H1 (cell line): ENCODE data around the gene SCAMP5. TPM values are rescaled to one million over a fixed set of nuclear protein-coding genes. Genes with fewer than 3 reads are reported as not detected.

Source experiments
- CTCF ChIA-PET: fragments of 300-600 bp; sonication (Branson Sonifier 250); formaldehyde crosslinking; loops from one replicate; lab custom pipeline; 2021; ENCODE audit not compliant: partially characterized antibody; lab: Charles Lee
- POLR2A ChIA-PET: fragments of 300-600 bp; sonication (Branson Sonifier 250); formaldehyde crosslinking; loops from one replicate; lab custom pipeline; 2021; ENCODE audit warnings: inconsistent platforms; ENCODE audit not compliant: partially characterized antibody; lab: Charles Lee
- DNase-seq, 2 experiments: peaks; one replicate each; pipeline versions ENCODE4 v3.0.0 to v3.0.0-alpha.2; 2010 to 2022; ENCODE audit warnings: low spot score in 2 of 2, low read depth in 1 of 2, mixed read lengths in 1 of 2
- FAIRE-seq: peaks from 2 replicates; lab custom pipeline; 2011; peaks lifted over from hg19 to GRCh38; lab: Jason Lieb, UNC
- H2AFZ ChIP-seq: 2 replicates; pipeline ENCODE4 v1.8.1; 2012; ENCODE audit warnings: low read length, inconsistent platforms
- H2AK5ac ChIP-seq: 2 replicates; pipeline ENCODE4 v1.6.1; 2013; ENCODE audit warnings: low read depth, low read length
- H2BK120ac ChIP-seq: replicated peaks from 2 replicates; pipeline ENCODE3; 2013; ENCODE audit warnings: low read depth, low read length, inconsistent platforms
- H2BK12ac ChIP-seq: 2 replicates; pipeline ENCODE4 v1.6.1; 2013; ENCODE audit warnings: low read depth, low read length
- H2BK15ac ChIP-seq: 2 replicates; pipeline ENCODE4 v1.6.1; 2013; ENCODE audit warnings: low read length
- H2BK20ac ChIP-seq: 2 replicates; pipeline ENCODE4 v1.6.1; 2013; ENCODE audit warnings: low read length
- H2BK5ac ChIP-seq: 2 replicates; pipeline ENCODE4 v1.6.1; 2013; ENCODE audit warnings: low read depth, low read length
- H3K14ac ChIP-seq: 2 replicates; pipeline ENCODE4 v1.6.1; 2013; ENCODE audit warnings: inconsistent platforms; ENCODE audit not compliant: insufficient read length
- H3K18ac ChIP-seq: 2 replicates; pipeline ENCODE4 v1.6.1; 2013; ENCODE audit warnings: low read length; ENCODE audit errors: extremely low read depth
- H3K23ac ChIP-seq: 2 replicates; pipeline ENCODE4 v1.6.1; 2013; ENCODE audit warnings: inconsistent platforms; ENCODE audit not compliant: insufficient read length
- H3K23me2 ChIP-seq: 2 replicates; pipeline ENCODE4 v1.6.1; 2013; ENCODE audit warnings: low read depth, low read length
- H3K27ac ChIP-seq: 2 replicates; pipeline ENCODE4 v1.6.1; 2011; ENCODE audit warnings: low read depth, low read length, inconsistent platforms
- H3K27me3 ChIP-seq, 4 experiments: replicated peaks in 1 of 4; 1 replicate in 1 of 4; 2 replicates in 3 of 4; pipeline versions ENCODE4 v1.6.1 to v1.8.1; 2011 to 2013; ENCODE audit warnings: low read length in 3 of 4, mild to moderate bottlenecking in 3 of 4, inconsistent platforms in 2 of 4, mixed read lengths in 2 of 4, moderate library complexity in 1 of 4; ENCODE audit not compliant: control insufficient read depth in 3 of 4, insufficient read depth in 3 of 4; ENCODE audit errors: extremely low read depth in 1 of 4
- H3K36me3 ChIP-seq, 4 experiments: 2 replicates each; pipeline versions ENCODE4 v1.6.1 to v1.8.1; 2011 to 2013; ENCODE audit warnings: mild to moderate bottlenecking in 4 of 4, low read length in 3 of 4, moderate library complexity in 2 of 4, control low read depth in 1 of 4, inconsistent platforms in 1 of 4; ENCODE audit not compliant: insufficient read depth in 4 of 4, control insufficient read depth in 2 of 4
- H3K4ac ChIP-seq: replicated peaks from 2 replicates; pipeline ENCODE3; 2013; ENCODE audit warnings: low read length, low read depth, mixed read lengths, inconsistent platforms; ENCODE audit not compliant: insufficient read length
- H3K4me1 ChIP-seq, 4 experiments: replicated peaks in 1 of 4; 1 replicate in 1 of 4; 2 replicates in 3 of 4; pipeline versions ENCODE4 v1.6.1 to v1.8.1; 2011 to 2013; ENCODE audit warnings: low read length in 3 of 4, inconsistent platforms in 2 of 4, mixed read lengths in 1 of 4; ENCODE audit not compliant: insufficient read depth in 4 of 4, control insufficient read depth in 3 of 4
- H3K4me2 ChIP-seq, 2 experiments: 2 replicates each; pipeline versions ENCODE4 v1.6.1 to v1.8.1; 2011 to 2013; ENCODE audit warnings: low read depth in 2 of 2, low read length in 2 of 2, control low read depth in 1 of 2, inconsistent platforms in 1 of 2, mild to moderate bottlenecking in 1 of 2; ENCODE audit not compliant: insufficient read depth in 1 of 2
- H3K4me3 ChIP-seq, 4 experiments: fragments of 200-600, 300-600 bp in 1 of 4; sonication (generic), shearing (Covaris generic), sonication (Bioruptor Twin) in 1 of 4; 2 replicates each; pipeline versions ENCODE4 v1.5.1 to v1.8.1; 2011 to 2016; ENCODE audit warnings: low read length in 4 of 4, low read depth in 3 of 4, control low read depth in 2 of 4, inconsistent platforms in 2 of 4, mild to moderate bottlenecking in 2 of 4, mixed read lengths in 1 of 4, moderate library complexity in 1 of 4; ENCODE audit not compliant: insufficient read depth in 2 of 4; ENCODE audit errors: extremely low read depth in 1 of 4
- H3K56ac ChIP-seq: replicated peaks from 2 replicates; pipeline ENCODE3; 2013; ENCODE audit warnings: low read depth, mild to moderate bottlenecking, mixed read lengths, low read length, inconsistent platforms; ENCODE audit not compliant: insufficient read length
- H3K79me1 ChIP-seq: 2 replicates; pipeline ENCODE4 v1.6.1; 2013; ENCODE audit warnings: low read depth, low read length, control low read depth
- H3K79me2 ChIP-seq, 2 experiments: 2 replicates each; pipeline versions ENCODE4 v1.6.1 to v1.8.1; 2012 to 2013; ENCODE audit warnings: low read length in 2 of 2, mild to moderate bottlenecking in 2 of 2, inconsistent platforms in 1 of 2; ENCODE audit not compliant: insufficient read depth in 2 of 2, control insufficient read depth in 1 of 2
- H3K9ac ChIP-seq, 4 experiments: replicated peaks in 1 of 4; 1 replicate in 1 of 4; 2 replicates in 3 of 4; pipeline versions ENCODE4 v1.6.1 to v1.8.1; 2011 to 2013; ENCODE audit warnings: low read depth in 3 of 4, low read length in 3 of 4, control low read depth in 2 of 4, mild to moderate bottlenecking in 2 of 4, moderate library complexity in 2 of 4, inconsistent platforms in 1 of 4; ENCODE audit errors: extremely low read depth in 1 of 4
- H3K9me3 ChIP-seq, 2 experiments: 2 replicates each; pipeline versions ENCODE4 v1.6.1 to v1.8.1; 2012 to 2013; ENCODE audit warnings: mild to moderate bottlenecking in 2 of 2, moderate library complexity in 2 of 2, control low read depth in 1 of 2, inconsistent platforms in 1 of 2, low read depth in 1 of 2, low read length in 1 of 2, mixed read lengths in 1 of 2; ENCODE audit not compliant: insufficient read depth in 2 of 2
- H4K20me1 ChIP-seq, 2 experiments: replicated peaks in 1 of 2; 2 replicates each; pipeline versions ENCODE3 to v1.8.1; 2011 to 2013; ENCODE audit warnings: inconsistent platforms in 2 of 2, low read length in 2 of 2, mild to moderate bottlenecking in 1 of 2; ENCODE audit not compliant: insufficient read depth in 2 of 2, control insufficient read depth in 1 of 2
- H4K5ac ChIP-seq: 2 replicates; pipeline ENCODE4 v1.6.1; 2013; ENCODE audit warnings: low read length, low read depth, mixed read lengths, inconsistent platforms; ENCODE audit not compliant: insufficient read length
- H4K8ac ChIP-seq: 2 replicates; pipeline ENCODE4 v1.8.0; 2013; ENCODE audit warnings: mild to moderate bottlenecking, moderate library complexity, low read length, inconsistent platforms; ENCODE audit not compliant: insufficient read depth; ENCODE audit errors: extremely low read depth
- H4K91ac ChIP-seq: replicated peaks from 2 replicates; pipeline ENCODE3; 2013; ENCODE audit warnings: low read length, mixed read lengths, inconsistent platforms; ENCODE audit not compliant: insufficient read length
- BRCA1 ChIP-seq: IDR thresholded peaks from 2 replicates; pipeline ENCODE4 v1.6.1; 2012; ENCODE audit warnings: low read depth, low read length, improper control_type of control experiment
- CBX8 ChIP-seq: fragments of 300-800, 300-1000 bp; sonication (generic); IDR thresholded peaks from 2 replicates; pipeline ENCODE4 v1.7.1; 2016; ENCODE audit warnings: low read depth, low read length, borderline replicate concordance
- CREB1 ChIP-seq: IDR thresholded peaks from 2 replicates; pipeline ENCODE4 v1.6.1; 2012; ENCODE audit warnings: inconsistent platforms
- EP300 ChIP-seq, 2 experiments: IDR thresholded peaks; 1 replicate in 1 of 2; 2 replicates in 1 of 2; pipeline ENCODE4 v1.6.1; 2011 to 2012; ENCODE audit warnings: low read depth in 2 of 2, low read length in 2 of 2, mild to moderate bottlenecking in 2 of 2, borderline replicate concordance in 1 of 2, inconsistent platforms in 1 of 2, moderate library complexity in 1 of 2
- NANOG ChIP-seq: IDR thresholded peaks from 2 replicates; pipeline ENCODE4 v1.6.1; 2011; ENCODE audit warnings: low read length, low read depth, mild to moderate bottlenecking, inconsistent platforms; ENCODE audit not compliant: insufficient read depth, poor library complexity, severe bottlenecking
- PHF8 ChIP-seq: fragments of 200-600 bp; sonication (generic); conservative IDR thresholded peaks from 2 replicates; pipeline ENCODE4 v1.7.1; 2012; ENCODE audit warnings: low read depth, mild to moderate bottlenecking, inconsistent platforms, low read length, moderate library complexity
- RNF2 ChIP-seq: fragments of 200-900, 300-1000 bp; sonication (generic); IDR thresholded peaks from 2 replicates; pipeline ENCODE4 v1.7.1; 2016; ENCODE audit warnings: borderline replicate concordance, low read depth, mild to moderate bottlenecking, antibody characterized with exemption, low read length; ENCODE audit not compliant: poor library complexity, severe bottlenecking; ENCODE audit errors: missing control alignments
- SAP30 ChIP-seq: fragments of 300-600 bp; sonication (generic); IDR thresholded peaks from 2 replicates; pipeline ENCODE4 v1.7.1; 2012; ENCODE audit warnings: low read length, moderate library complexity, mild to moderate bottlenecking, inconsistent platforms; ENCODE audit not compliant: insufficient read depth, insufficient replicate concordance
- TAF7 ChIP-seq: optimal IDR thresholded peaks from 2 replicates; pipeline ENCODE3; 2011; ENCODE audit warnings: low read depth, mild to moderate bottlenecking, inconsistent platforms, low read length, moderate library complexity, borderline replicate concordance
- YY1 ChIP-seq: IDR thresholded peaks from 2 replicates; pipeline ENCODE4 v1.6.1; 2011; ENCODE audit warnings: low read depth, mild to moderate bottlenecking, low read length
- ZNF274 ChIP-seq: IDR thresholded peaks from 2 replicates; pipeline ENCODE4 v1.7.0; 2012; ENCODE audit warnings: low read length, borderline replicate concordance; ENCODE audit errors: extremely low read depth
- WGBS, 2 experiments: shearing (Covaris generic) in 1 of 2; methylation state at CpG; one replicate each; pipeline versions ENCODE4 v1.1.6 to v1.1.7; 2013 to 2015; ENCODE audit warnings: low lambda C conversion rate in 2 of 2, mixed read lengths in 2 of 2, inconsistent platforms in 1 of 2, low coverage in 1 of 2, missing lambda C conversion rate in 1 of 2; ENCODE audit not compliant: insufficient replicate concordance in 2 of 2, insufficient coverage in 1 of 2, insufficient read length in 1 of 2; ENCODE audit errors: extremely low coverage in 1 of 2, missing lambda C conversion rate in 1 of 2; 5-methylcytosine and 5-hydroxymethylcytosine counted together
- polyA plus RNA-seq, 7 experiments: library from polyadenylated mRNA; depleted of rRNA in 3 of 7; stranded (reverse) in 5 of 7; unstranded in 2 of 7; fragments of >200 nt in 5 of 7; fragments of 200-250 nt in 2 of 7; gene quantifications; 1 replicate in 5 of 7; 2 replicates in 1 of 7; 4 replicates in 1 of 7; pipeline versions ENCODE4 v1.2.1 to v1.2.3, GENCODE V29; 2011 to 2013; ENCODE audit warnings: missing spikeins in 2 of 7, mixed read lengths in 2 of 7
- total RNA-seq: library from RNA; stranded (reverse); fragmentation: NEBNext Ultra II Directional; extraction: Animal tissue kit (Norgen Biotek cat#: 25700); gene quantifications from 2 replicates; pipeline ENCODE4 v1.2.1, GENCODE V29; 2021
- TF ChIP-seq, protein P1 (sequence below): IDR thresholded peaks from 2 replicates; pipeline ENCODE4 v1.6.1; 2011; ENCODE audit warnings: low read length, improper control_type of control experiment

The SCAMP5 gene
- total and polyA plus RNA-seq, 2 of the 8 experiments (the other 6 are each of a cell fraction or from before 2014, with no cell fraction given) = 55.4 to 94.7 TPM

DNA sequence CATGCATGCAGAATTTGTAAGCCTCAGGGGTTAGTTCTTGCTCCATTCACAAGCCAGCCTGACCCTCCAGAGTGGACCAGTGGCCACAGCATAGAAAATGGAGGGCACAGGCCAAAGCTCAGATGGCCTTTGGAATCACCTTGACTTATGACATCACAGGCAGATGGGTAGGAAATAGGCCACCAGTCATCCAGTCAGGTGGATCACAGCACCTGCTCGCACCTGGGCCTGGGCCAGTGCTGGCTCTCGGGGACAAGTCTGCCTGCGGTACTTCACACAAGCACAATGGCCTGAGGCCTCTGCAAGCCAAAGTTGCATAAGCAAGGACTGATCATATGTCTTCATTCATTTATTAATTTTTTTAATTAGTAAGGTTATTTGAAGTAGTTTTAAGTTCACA is 67.3 kb downstream of the SCAMP5 start:
- Histone ChIP-seq H3K9me3 (peaks cover 0 to 7% of the 10 kb centered on the region in 2 experiments; a peak in 2 of 4 replicates), H3K4me2 (no peak overlapping the region), H3K27me3 (no peaks in the 10 kb centered on the region; a peak in 1 of 7 replicates), H3K14ac (no peak overlapping the region), H2BK15ac (no peak overlapping the region), H2BK20ac (no peak overlapping the region), H4K8ac (no peak overlapping the region; the same call in 1 of the 2 replicates), H3K23ac (no peak overlapping the region), H4K5ac (no peak overlapping the region), H4K20me1 (no peaks in the 10 kb centered on the region), H3K79me1 (no peaks in the 10 kb centered on the region), H3K27ac (no peak overlapping the region), H2AK5ac (no peak overlapping the region), H3K4ac (no peak overlapping the region), H2AFZ (no peak overlapping the region), H3K18ac (no peak overlapping the region), H3K4me1 (no peaks in the 10 kb centered on the region; a peak in 2 of 7 replicates), H3K9ac (no peak overlapping the region), H2BK12ac (no peak overlapping the region), H3K36me3 (no peaks in the 10 kb centered on the region), H4K91ac (no peak overlapping the region), H3K23me2 (no peaks in the 10 kb centered on the region), H3K4me3 (no peak overlapping the region), H3K79me2 (no peaks in the 10 kb centered on the region), H3K56ac (no peak overlapping the region), H2BK5ac (no peak overlapping the region), H2BK120ac (no peak overlapping the region)
- ChIA-PET CTCF (interaction anchor here (1.9 kb wide), 1 partner anchor 29 kb away, joined by 4 read pairs; no protein-coding TSS in a partner anchor), POLR2A (interaction anchor here (1.1 kb wide), 1 partner anchor 9 kb away, joined by 3 read pairs; no protein-coding TSS in a partner anchor)
- WGBS, 2 experiments = 63% methylated on average over 3 of the region's 3 CpGs; no CpG with 5 or more reads in 1 of the 2 experiments
- DNase-seq (no peak), FAIRE-seq (no peak)
- TF ChIP-seq PHF8 (no peak), SAP30 (no peak), CBX8 (no peak), RNF2 (no peak), BRCA1 (no peak), CREB1 (no peak), ZNF274 (no peak), YY1 (no peak), NANOG (no peak), TAF7 (no peak), EP300 (IDR thresholded peaks at IDR 0.05; ENCODE audit: borderline replicate concordance in 1 of 2, low read depth in 2 of 2, low read length in 2 of 2) (no peak)
- TF ChIP-seq, protein P1, sequence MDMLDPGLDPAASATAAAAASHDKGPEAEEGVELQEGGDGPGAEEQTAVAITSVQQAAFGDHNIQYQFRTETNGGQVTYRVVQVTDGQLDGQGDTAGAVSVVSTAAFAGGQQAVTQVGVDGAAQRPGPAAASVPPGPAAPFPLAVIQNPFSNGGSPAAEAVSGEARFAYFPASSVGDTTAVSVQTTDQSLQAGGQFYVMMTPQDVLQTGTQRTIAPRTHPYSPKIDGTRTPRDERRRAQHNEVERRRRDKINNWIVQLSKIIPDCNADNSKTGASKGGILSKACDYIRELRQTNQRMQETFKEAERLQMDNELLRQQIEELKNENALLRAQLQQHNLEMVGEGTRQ = no peak
